ENCODE measurements around the gene DIO3.

DIO3 gene

GRCh38 chr14:101590616-101591015 lies 29.3 kb downstream of the DIO3 start:
- DNase-seq, result peak in 1 of 42 donors; percentile 14

GRCh38 chr14:101591121-101591520 lies 29.8 kb downstream of the DIO3 start:
- peak in 1 of 42 donors; percentile 29 for DNase-seq
- intact Hi-C loops (cut with DNase I), result no loop called here

More at GRCh38 chr14:101590616-101591015, 29.3 kb downstream of the DIO3 start:
- intact Hi-C loops (cut with DNase I), result no loop called here

- no peak for DNase-seq
- intact Hi-C loops (cut with DNase I), result no loop called here
Measured at GRCh38 chr14:101591582-101591981, 30.3 kb downstream of the DIO3 start.

GRCh38 chr14:101593411-101594238 lies 32.3 kb downstream of the DIO3 start:
- no peak for DNase-seq
- intact Hi-C loops (cut with DNase I), result no loop called here

GRCh38 chr14:101594511-101595148 lies 33.3 kb downstream of the DIO3 start:
- no peak for DNase-seq
- intact Hi-C loops (cut with DNase I), result no loop called here

GRCh38 chr14:101595349-101595748 lies 34.1 kb downstream of the DIO3 start:
- DNase-seq, result peak in 2 of 42 donors; percentile 1 to 12
- intact Hi-C loops (cut with DNase I), result no loop called here

GRCh38 chr14:101595887-101596721 lies 34.8 kb downstream of the DIO3 start:
- peak in 3 of 42 donors; percentile 3 to 14 (median 9) for DNase-seq
- intact Hi-C loops (cut with DNase I), result no loop called here

GRCh38 chr14:101596742-101597141 lies 35.4 kb downstream of the DIO3 start:
- intact Hi-C loops (cut with DNase I), result no loop called here
- peak in 2 of 42 donors; percentile 4 to 18 for DNase-seq

- intact Hi-C loops (cut with DNase I), result no loop called here
- peak in 4 of 42 donors; percentile 5 to 31 (median 10) for DNase-seq
Measured at GRCh38 chr14:101598159-101598558, 36.9 kb downstream of the DIO3 start.

GRCh38 chr14:101598571-101599233 lies 37.4 kb downstream of the DIO3 start:
- peak in 3 of 42 donors; percentile 2 to 7 (median 5) for DNase-seq
- intact Hi-C loops (cut with DNase I), result no loop called here

- intact Hi-C loops (cut with DNase I), result no loop called here
- peak in 5 of 42 donors; percentile 3 to 21 (median 10) for DNase-seq
Measured at GRCh38 chr14:101599234-101599885, 38.1 kb downstream of the DIO3 start.

- peak in 6 of 42 donors; percentile 1 to 18 (median 4) for DNase-seq
- intact Hi-C loops (cut with DNase I), result no loop called here
Measured at GRCh38 chr14:101600336-101600890, 39.1 kb downstream of the DIO3 start.

- DNase-seq, result peak in 9 of 42 donors; percentile 4 to 34 (median 12)
Measured at GRCh38 chr14:101600891-101601605, 39.8 kb downstream of the DIO3 start.

GRCh38 chr14:101601606-101602465 lies 40.5 kb downstream of the DIO3 start:
- intact Hi-C loops (cut with DNase I), result no loop called here
- peak in 8 of 42 donors; percentile 8 to 32 (median 12) for DNase-seq

More at GRCh38 chr14:101600891-101601605, 39.8 kb downstream of the DIO3 start:
- intact Hi-C loops (cut with DNase I), result no loop called here

GRCh38 chr14:101602466-101602840 lies 41.2 kb downstream of the DIO3 start:
- DNase-seq, result peak in 1 of 42 donors; percentile 18
- intact Hi-C loops (cut with DNase I), result no loop called here

GRCh38 chr14:101603096-101603495 lies 41.8 kb downstream of the DIO3 start:
- intact Hi-C loops (cut with DNase I), result no loop called here
- DNase-seq, result peak in 4 of 42 donors; percentile 2 to 21 (median 8)

Data from head of caudate nucleus (tissue), 42 donors.